Measurements from ENCODE around the gene ATOSB. TPM values are rescaled to one million over a fixed set of nuclear protein-coding genes. Genes with fewer than 3 reads are reported as not detected.

Gene ATOSB
- total RNA-seq, 2 donors from 2014 or later = 19.6 to 22.2 TPM

- H3K4me1 ChIP-seq = peaks cover 0 to 58% of the 10 kb centered on the region in 2 donors
- peaks cover 33% of the 10 kb centered on the region for H3K36me3 ChIP-seq
- H3K4me3 ChIP-seq = peak overlapping the region; percentile 69 to 90
- TF ChIP-seq CTCF (IDR thresholded peaks at IDR 0.05) = no peak
- H3K27me3 ChIP-seq = no peaks in the 10 kb centered on the region
- no peak for DNase-seq (ENCODE audit: low spot score)
- H3K27ac ChIP-seq = peak overlapping the region; percentile 90 to 98
- no peaks in the 10 kb centered on the region for H3K9me3 ChIP-seq
These were observed 5.3 kb downstream of the ATOSB start for GRCh38 chr9:35110327-35110761.

- no peaks in the 10 kb centered on the region for H3K9me3 ChIP-seq
- no peak overlapping the region for H3K27ac ChIP-seq
- TF ChIP-seq CTCF (IDR thresholded peaks at IDR 0.05) = no peak
- no peaks in the 10 kb centered on the region for H3K27me3 ChIP-seq
- H3K36me3 ChIP-seq = peaks cover 43% of the 10 kb centered on the region
- no peak overlapping the region for H3K4me3 ChIP-seq
- no peak for DNase-seq (ENCODE audit: low spot score)
- H3K4me1 ChIP-seq = peaks cover 0 to 45% of the 10 kb centered on the region in 2 donors
These were observed 6.6 kb downstream of the ATOSB start for GRCh38 chr9:35108946-35109575.

GRCh38 chr9:35108461-35108860 lies 7.2 kb downstream of the ATOSB start:
- no peak for DNase-seq (ENCODE audit: low spot score)
- Histone ChIP-seq H3K27ac (no peak overlapping the region), H3K27me3 (no peaks in the 10 kb centered on the region), H3K4me1 (peaks cover 0 to 44% of the 10 kb centered on the region in 2 donors), H3K9me3 (no peaks in the 10 kb centered on the region), H3K4me3 (no peak overlapping the region), H3K36me3 (peaks cover 43% of the 10 kb centered on the region)
- TF ChIP-seq CTCF (IDR thresholded peaks at IDR 0.05) = no peak

- Histone ChIP-seq H3K27me3 (no peaks in the 10 kb centered on the region), H3K27ac (no peak overlapping the region), H3K36me3 (peaks cover 43% of the 10 kb centered on the region), H3K4me3 (no peak overlapping the region), H3K9me3 (no peaks in the 10 kb centered on the region), H3K4me1 (peaks cover 0 to 39% of the 10 kb centered on the region in 2 donors)
- TF ChIP-seq CTCF (IDR thresholded peaks at IDR 0.05) = no peak
- no peak for DNase-seq (ENCODE audit: low spot score)
These were observed 8.1 kb downstream of the ATOSB start for GRCh38 chr9:35107297-35108290.

GRCh38 chr9:35106343-35106730 lies 9.3 kb downstream of the ATOSB start:
- H3K4me3 ChIP-seq = no peak overlapping the region
- peaks cover 0 to 42% of the 10 kb centered on the region in 2 donors for H3K4me1 ChIP-seq

More at GRCh38 chr9:35106343-35106730, 9.3 kb downstream of the ATOSB start:
- Histone ChIP-seq H3K27me3 (no peaks in the 10 kb centered on the region), H3K36me3 (peaks cover 47% of the 10 kb centered on the region), H3K27ac (no peak overlapping the region), H3K9me3 (no peaks in the 10 kb centered on the region)
- DNase-seq (ENCODE audit: low spot score) = no peak
- TF ChIP-seq CTCF (IDR thresholded peaks at IDR 0.05) = no peak
